ENCODE measurements around the gene EFHC2.
"Not testable (repeated sequence)": the region's sequence is repeated elsewhere in the genome, so short reads cannot be mapped to it uniquely, and the experiment has no call there.

The EFHC2 gene

GRCh38 chrX:44235534-44235933 is 107.9 kb downstream of the EFHC2 start:
- H3K4me3 ChIP-seq (ENCODE audit: low read depth, low read length) = no peak overlapping the region

GRCh38 chrX:44234541-44234940 is 108.9 kb downstream of the EFHC2 start:
- H3K4me3 ChIP-seq (ENCODE audit: low read depth, low read length) = no peak overlapping the region

- H3K4me3 ChIP-seq (ENCODE audit: low read depth, low read length) = no peak overlapping the region
These were observed 109.4 kb downstream of the EFHC2 start for GRCh38 chrX:44234116-44234515.

GRCh38 chrX:44232081-44232480 is 111.4 kb downstream of the EFHC2 start:
- no peak overlapping the region for H3K4me3 ChIP-seq (ENCODE audit: low read depth, low read length)

- H3K4me3 ChIP-seq (ENCODE audit: low read depth, low read length) = no peak overlapping the region
These were observed 114.9 kb downstream of the EFHC2 start for GRCh38 chrX:44228621-44229020.

- no peak overlapping the region for H3K4me3 ChIP-seq (ENCODE audit: low read depth, low read length)
These were observed 115.5 kb downstream of the EFHC2 start for GRCh38 chrX:44227991-44228390.

- no peak overlapping the region for H3K4me3 ChIP-seq (ENCODE audit: low read depth, low read length)
These were observed 117.8 kb downstream of the EFHC2 start for GRCh38 chrX:44225667-44226066.

- H3K4me3 ChIP-seq (ENCODE audit: low read depth, low read length) = no peak overlapping the region
These were observed 118.7 kb downstream of the EFHC2 start for GRCh38 chrX:44224760-44225159.

GRCh38 chrX:44223150-44223549 is 120.3 kb downstream of the EFHC2 start:
- no peak overlapping the region for H3K4me3 ChIP-seq (ENCODE audit: low read depth, low read length)

- no peak overlapping the region for H3K4me3 ChIP-seq (ENCODE audit: low read depth, low read length)
These were observed 125.0 kb downstream of the EFHC2 start for GRCh38 chrX:44218465-44218864.

GRCh38 chrX:44216171-44216570 is 127.3 kb downstream of the EFHC2 start:
- H3K4me3 ChIP-seq (ENCODE audit: low read depth, low read length) = no peak overlapping the region

- H3K4me3 ChIP-seq (ENCODE audit: low read depth, low read length) = no peak overlapping the region
These were observed 139.7 kb downstream of the EFHC2 start for GRCh38 chrX:44203791-44204190.

- H3K4me3 ChIP-seq (ENCODE audit: low read depth, low read length) = no peak overlapping the region
These were observed 140.9 kb downstream of the EFHC2 start for GRCh38 chrX:44202596-44202995.

GRCh38 chrX:44189116-44189515 is 154.4 kb downstream of the EFHC2 start:
- H3K4me3 ChIP-seq (ENCODE audit: low read depth, low read length) = no peak overlapping the region

GRCh38 chrX:44187915-44188314 is 155.6 kb downstream of the EFHC2 start:
- not testable (repeated sequence) for H3K4me3 ChIP-seq (ENCODE audit: low read depth, low read length)

- H3K4me3 ChIP-seq (ENCODE audit: low read depth, low read length) = no peak overlapping the region
These were observed 160.1 kb downstream of the EFHC2 start for GRCh38 chrX:44183329-44183728.

GRCh38 chrX:44178274-44179053 is 165.0 kb downstream of the EFHC2 start:
- no peak overlapping the region for H3K4me3 ChIP-seq (ENCODE audit: low read depth, low read length)

GRCh38 chrX:44175455-44175854 is 168.0 kb downstream of the EFHC2 start:
- no peak overlapping the region for H3K4me3 ChIP-seq (ENCODE audit: low read depth, low read length)

GRCh38 chrX:44174061-44174460 is 169.4 kb downstream of the EFHC2 start:
- H3K4me3 ChIP-seq (ENCODE audit: low read depth, low read length) = no peak overlapping the region

- no peak overlapping the region for H3K4me3 ChIP-seq (ENCODE audit: low read depth, low read length)
These were observed 170.3 kb downstream of the EFHC2 start for GRCh38 chrX:44173219-44173618.

GRCh38 chrX:44167116-44167515 is 176.4 kb downstream of the EFHC2 start:
- H3K4me3 ChIP-seq (ENCODE audit: low read depth, low read length) = no peak overlapping the region

- no peak overlapping the region for H3K4me3 ChIP-seq (ENCODE audit: low read depth, low read length)
These were observed 180.5 kb downstream of the EFHC2 start for GRCh38 chrX:44162964-44163475.

GRCh38 chrX:44157858-44158257 is 185.6 kb downstream of the EFHC2 start:
- H3K4me3 ChIP-seq (ENCODE audit: low read depth, low read length) = no peak overlapping the region

All from iPS-11a (cell line).